HEK293 (cell line): ENCODE data around the gene PRPF8.

ENCODE experiments used
- IKZF3 ChIP-seq: fragments of 450-650 bp; IDR thresholded peaks from 2 replicates; pipeline ENCODE4 v1.5.0; 2018; ENCODE audit warnings: missing biosample characterization, mild to moderate bottlenecking, missing genetic modification characterization, moderate library complexity
- KLF16 ChIP-seq: fragments of 450-650 bp; formaldehyde crosslinking; IDR thresholded peaks from 2 replicates; pipeline ENCODE4 v1.5.1; 2017; ENCODE audit warnings: missing biosample characterization, missing genetic modification characterization
- OSR2 ChIP-seq: fragments of 450-650 bp; formaldehyde crosslinking; IDR thresholded peaks from 2 replicates; pipeline ENCODE4 v1.5.1; 2016; ENCODE audit warnings: missing biosample characterization, missing genetic modification characterization
- YY1 ChIP-seq: fragments of 450-650 bp; formaldehyde crosslinking; IDR thresholded peaks from 2 replicates; pipeline ENCODE4 v1.5.1; 2018; ENCODE audit warnings: missing biosample characterization, missing genetic modification characterization
- ZNF274 ChIP-seq, 2 experiments: fragments of 200-500 bp in 1 of 2; fragments of 450-650 bp in 1 of 2; sonication (Bioruptor generic) in 1 of 2; formaldehyde crosslinking in 1 of 2; IDR thresholded peaks; 2 replicates each; pipeline versions ENCODE4 v1.5.1 to v1.6.1; 2014 to 2016; ENCODE audit warnings: borderline replicate concordance in 1 of 2, inconsistent platforms in 1 of 2, low read length in 1 of 2, missing biosample characterization in 1 of 2, missing genetic modification characterization in 1 of 2
- ZNF394 ChIP-seq: fragments of 450-650 bp; formaldehyde crosslinking; IDR thresholded peaks from 2 replicates; pipeline ENCODE4 v1.5.1; 2016; ENCODE audit warnings: missing biosample characterization, missing genetic modification characterization, mild to moderate bottlenecking, moderate library complexity, borderline replicate concordance
- ZNF426 ChIP-seq: fragments of 450-650 bp; formaldehyde crosslinking; IDR thresholded peaks from 2 replicates; pipeline ENCODE4 v1.5.1; 2017; ENCODE audit warnings: missing biosample characterization, missing genetic modification characterization, mild to moderate bottlenecking, inconsistent platforms, moderate library complexity
- ZNF501 ChIP-seq: fragments of 450-650 bp; formaldehyde crosslinking; IDR thresholded peaks from 2 replicates; pipeline ENCODE4 v1.5.1; 2016; ENCODE audit warnings: missing biosample characterization, missing genetic modification characterization
- ZNF529 ChIP-seq: fragments of 450-650 bp; formaldehyde crosslinking; IDR thresholded peaks from 2 replicates; pipeline ENCODE4 v1.5.1; 2017; ENCODE audit warnings: missing genetic modification characterization, missing biosample characterization; ENCODE audit not compliant: insufficient replicate concordance
- ZNF544 ChIP-seq: fragments of 450-650 bp; formaldehyde crosslinking; IDR thresholded peaks from 2 replicates; pipeline ENCODE4 v1.5.0; 2017; ENCODE audit warnings: missing biosample characterization, missing genetic modification characterization
- TF ChIP-seq, protein P1 (sequence below): fragments of 450-650 bp; formaldehyde crosslinking; IDR thresholded peaks from 2 replicates; pipeline ENCODE4 v1.5.1; 2016; ENCODE audit warnings: missing biosample characterization, missing genetic modification characterization
- TF ChIP-seq, protein P2 (sequence below): fragments of 450-650 bp; formaldehyde crosslinking; IDR thresholded peaks from 2 replicates; pipeline ENCODE4 v1.5.1; 2016; ENCODE audit warnings: missing biosample characterization, missing genetic modification characterization

DNA sequence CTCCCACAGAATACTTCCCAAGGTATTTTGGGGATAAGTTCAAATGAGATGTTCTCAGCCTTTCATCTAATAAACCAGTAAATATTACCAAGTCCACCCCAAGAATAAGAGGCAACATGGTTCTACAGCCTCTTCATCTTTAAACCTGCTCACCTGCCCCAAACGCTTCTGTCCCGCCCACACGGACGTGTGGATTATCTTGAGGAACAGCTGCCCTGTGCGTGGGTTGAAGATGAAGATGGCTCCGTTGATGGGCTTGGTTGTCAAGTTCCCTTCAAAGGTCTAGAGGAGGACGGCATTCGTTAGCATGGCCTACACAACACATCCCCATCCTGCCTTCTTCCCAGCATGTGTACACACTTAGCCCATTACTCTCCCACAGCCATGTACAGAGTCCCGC, 26.6 kb downstream of the PRPF8 start:
- no peak for TF ChIP-seq ZNF426
- TF ChIP-seq, protein P1, sequence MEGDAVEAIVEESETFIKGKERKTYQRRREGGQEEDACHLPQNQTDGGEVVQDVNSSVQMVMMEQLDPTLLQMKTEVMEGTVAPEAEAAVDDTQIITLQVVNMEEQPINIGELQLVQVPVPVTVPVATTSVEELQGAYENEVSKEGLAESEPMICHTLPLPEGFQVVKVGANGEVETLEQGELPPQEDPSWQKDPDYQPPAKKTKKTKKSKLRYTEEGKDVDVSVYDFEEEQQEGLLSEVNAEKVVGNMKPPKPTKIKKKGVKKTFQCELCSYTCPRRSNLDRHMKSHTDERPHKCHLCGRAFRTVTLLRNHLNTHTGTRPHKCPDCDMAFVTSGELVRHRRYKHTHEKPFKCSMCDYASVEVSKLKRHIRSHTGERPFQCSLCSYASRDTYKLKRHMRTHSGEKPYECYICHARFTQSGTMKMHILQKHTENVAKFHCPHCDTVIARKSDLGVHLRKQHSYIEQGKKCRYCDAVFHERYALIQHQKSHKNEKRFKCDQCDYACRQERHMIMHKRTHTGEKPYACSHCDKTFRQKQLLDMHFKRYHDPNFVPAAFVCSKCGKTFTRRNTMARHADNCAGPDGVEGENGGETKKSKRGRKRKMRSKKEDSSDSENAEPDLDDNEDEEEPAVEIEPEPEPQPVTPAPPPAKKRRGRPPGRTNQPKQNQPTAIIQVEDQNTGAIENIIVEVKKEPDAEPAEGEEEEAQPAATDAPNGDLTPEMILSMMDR: no peak
- TF ChIP-seq, protein P2, sequence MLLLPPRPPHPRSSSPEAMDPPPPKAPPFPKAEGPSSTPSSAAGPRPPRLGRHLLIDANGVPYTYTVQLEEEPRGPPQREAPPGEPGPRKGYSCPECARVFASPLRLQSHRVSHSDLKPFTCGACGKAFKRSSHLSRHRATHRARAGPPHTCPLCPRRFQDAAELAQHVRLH: no peak
- TF ChIP-seq YY1: no peak
- TF ChIP-seq OSR2: no peak
- TF ChIP-seq ZNF501: no peak
- no peak for TF ChIP-seq IKZF3 (tag by site-specific recombination)
- TF ChIP-seq ZNF529 (tag by site-specific recombination): no peak
- TF ChIP-seq ZNF544 (tag by site-specific recombination): no peak
- TF ChIP-seq ZNF274 (IDR thresholded peaks at IDR 0.05; ENCODE audit: low read length): no peak
- TF ChIP-seq ZNF274 (tag by site-specific recombination; IDR thresholded peaks at IDR 0.05; ENCODE audit: borderline replicate concordance): no peak
- no peak for TF ChIP-seq KLF16 (tag by site-specific recombination)
- TF ChIP-seq ZNF394 (tag by site-specific recombination): no peak
